OCI-LY1 (cell line): Measurements from ENCODE around the gene NAV2.

ENCODE experiments used
- H2AFZ ChIP-seq: fragments of 200-600 bp; sonication (generic), shearing (Covaris generic); 2 replicates; pipeline ENCODE4 v1.6.0; 2014; ENCODE audit warnings: antibody characterized with exemption, mild to moderate bottlenecking, low read length
- H3F3A ChIP-seq: fragments of 200-600 bp; sonication (generic), shearing (Covaris generic); 2 replicates; pipeline ENCODE4 v1.6.0; 2014; ENCODE audit warnings: mild to moderate bottlenecking, antibody characterized with exemption, low read length, moderate library complexity; ENCODE audit not compliant: insufficient read depth
- H3K27ac ChIP-seq: fragments of 200-600 bp; sonication (generic); 2 replicates; pipeline ENCODE4 v1.5.1; 2014; ENCODE audit warnings: low read length, mixed run types, mild to moderate bottlenecking, low read depth; ENCODE audit not compliant: poor library complexity, severe bottlenecking
- H3K27me3 ChIP-seq: fragments of 200-600 bp; sonication (generic); 2 replicates; pipeline ENCODE4 v1.6.0; 2014; ENCODE audit warnings: antibody characterized with exemption, mild to moderate bottlenecking, low read length, moderate library complexity; ENCODE audit not compliant: insufficient read depth
- H3K36me3 ChIP-seq: fragments of 200-600 bp; sonication (generic); 2 replicates; pipeline ENCODE4 v1.6.1; 2014; ENCODE audit warnings: mild to moderate bottlenecking, antibody characterized with exemption, low read length, moderate library complexity, mixed read lengths; ENCODE audit not compliant: insufficient read depth
- H3K4me1 ChIP-seq: fragments of 200-600 bp; sonication (generic); 2 replicates; pipeline ENCODE4 v1.5.1; 2014; ENCODE audit warnings: mild to moderate bottlenecking, low read length, moderate library complexity; ENCODE audit not compliant: insufficient read depth, severe bottlenecking
- H3K4me2 ChIP-seq: fragments of 200-600 bp; sonication (generic), shearing (Covaris generic); 2 replicates; pipeline ENCODE4 v1.6.1; 2014; ENCODE audit warnings: low read length
- H3K4me3 ChIP-seq: fragments of 200-600 bp; sonication (generic); 2 replicates; pipeline ENCODE4 v1.5.1; 2014; ENCODE audit warnings: low read length, low read depth, mild to moderate bottlenecking, mixed read lengths; ENCODE audit not compliant: poor library complexity, severe bottlenecking
- H3K79me2 ChIP-seq: fragments of 200-600 bp; shearing (Covaris generic); 2 replicates; pipeline ENCODE4 v1.6.1; 2016; ENCODE audit warnings: mixed run types, low read length, mixed read lengths; ENCODE audit not compliant: insufficient read depth
- H3K9ac ChIP-seq: fragments of 200-600 bp; sonication (generic), shearing (Covaris generic); 2 replicates; pipeline ENCODE4 v1.6.1; 2014; ENCODE audit warnings: mild to moderate bottlenecking, low read length, mixed read lengths
- H3K9me2 ChIP-seq: fragments of 200-600 bp; sonication (generic), shearing (Covaris generic); 2 replicates; pipeline ENCODE4 v1.6.1; 2014; ENCODE audit warnings: low read depth, mild to moderate bottlenecking, low read length, mixed read lengths
- H3K9me3 ChIP-seq: fragments of 200-600 bp; shearing (Covaris generic); 2 replicates; pipeline ENCODE4 v1.6.1; 2014; ENCODE audit warnings: low read length, mixed read lengths
- H4K20me1 ChIP-seq: fragments of 200-600 bp; sonication (generic), shearing (Covaris generic); 2 replicates; pipeline ENCODE4 v1.6.0; 2016; ENCODE audit warnings: mild to moderate bottlenecking, low read length; ENCODE audit not compliant: insufficient read depth
- EZH2 ChIP-seq: fragments of 200-600 bp; sonication (generic), shearing (Covaris generic); IDR thresholded peaks from 2 replicates; pipeline ENCODE4 v1.8.0; 2017; ENCODE audit warnings: borderline replicate concordance, mixed run types, mild to moderate bottlenecking, antibody characterized with exemption, low read length, moderate library complexity, mixed read lengths
- TF ChIP-seq, protein P1 (sequence below): fragments of 200-600 bp; sonication (generic), shearing (Covaris generic); IDR thresholded peaks from 2 replicates; pipeline ENCODE4 v1.5.1; 2017; ENCODE audit warnings: mild to moderate bottlenecking, antibody characterized with exemption, low read length, moderate library complexity, mixed read lengths

NAV2 gene

DNA sequence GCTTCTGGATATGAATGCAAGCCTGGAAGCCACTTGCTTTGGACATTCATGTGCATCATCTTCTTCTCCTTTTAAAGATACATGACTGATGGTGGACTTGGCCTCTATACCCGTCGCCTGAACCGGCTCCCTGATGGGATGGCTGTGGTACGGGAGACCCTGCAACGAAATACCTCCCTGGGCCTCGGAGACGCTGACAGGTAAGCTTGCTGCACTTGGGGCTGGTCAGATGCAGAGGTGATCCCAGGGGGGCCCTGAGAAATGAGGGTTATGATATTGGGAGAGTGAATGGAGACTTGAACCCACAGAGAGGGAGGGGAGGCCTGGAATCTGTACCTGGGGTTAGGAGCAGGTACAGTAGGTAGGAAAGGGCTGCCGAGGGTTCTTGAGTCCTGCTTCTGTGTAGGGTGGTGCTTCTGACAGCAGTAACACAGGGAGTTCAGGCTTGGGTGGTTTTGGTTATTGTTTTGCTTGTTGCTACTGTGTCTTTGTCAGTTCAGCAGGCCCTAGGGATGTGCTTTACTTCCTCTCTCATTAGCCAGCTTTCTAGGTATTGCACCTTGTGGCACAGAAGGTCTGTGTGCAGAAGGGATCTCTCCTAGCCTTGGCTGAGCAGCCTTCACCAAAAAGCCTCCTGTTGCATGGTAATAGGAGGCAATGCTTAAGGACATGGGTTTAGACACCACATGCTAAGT is 271.6 kb downstream of the NAV2 start:
- no peaks in the 10 kb centered on the region for H3K79me2 ChIP-seq
- no peaks in the 10 kb centered on the region for H3K9me2 ChIP-seq
- H2AFZ ChIP-seq, result no peak overlapping the region
- no peak for TF ChIP-seq EZH2
- TF ChIP-seq, protein P1, sequence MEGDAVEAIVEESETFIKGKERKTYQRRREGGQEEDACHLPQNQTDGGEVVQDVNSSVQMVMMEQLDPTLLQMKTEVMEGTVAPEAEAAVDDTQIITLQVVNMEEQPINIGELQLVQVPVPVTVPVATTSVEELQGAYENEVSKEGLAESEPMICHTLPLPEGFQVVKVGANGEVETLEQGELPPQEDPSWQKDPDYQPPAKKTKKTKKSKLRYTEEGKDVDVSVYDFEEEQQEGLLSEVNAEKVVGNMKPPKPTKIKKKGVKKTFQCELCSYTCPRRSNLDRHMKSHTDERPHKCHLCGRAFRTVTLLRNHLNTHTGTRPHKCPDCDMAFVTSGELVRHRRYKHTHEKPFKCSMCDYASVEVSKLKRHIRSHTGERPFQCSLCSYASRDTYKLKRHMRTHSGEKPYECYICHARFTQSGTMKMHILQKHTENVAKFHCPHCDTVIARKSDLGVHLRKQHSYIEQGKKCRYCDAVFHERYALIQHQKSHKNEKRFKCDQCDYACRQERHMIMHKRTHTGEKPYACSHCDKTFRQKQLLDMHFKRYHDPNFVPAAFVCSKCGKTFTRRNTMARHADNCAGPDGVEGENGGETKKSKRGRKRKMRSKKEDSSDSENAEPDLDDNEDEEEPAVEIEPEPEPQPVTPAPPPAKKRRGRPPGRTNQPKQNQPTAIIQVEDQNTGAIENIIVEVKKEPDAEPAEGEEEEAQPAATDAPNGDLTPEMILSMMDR, result no peak
- no peaks in the 10 kb centered on the region for H3K9me3 ChIP-seq
- peaks cover 6% of the 10 kb centered on the region for H3K4me1 ChIP-seq
- no peak overlapping the region for H3K4me2 ChIP-seq
- H3K4me3 ChIP-seq, result no peak overlapping the region
- H3K27me3 ChIP-seq, result no peaks in the 10 kb centered on the region
- H3K9ac ChIP-seq, result no peak overlapping the region
- no peak overlapping the region for H3K27ac ChIP-seq
- no peaks in the 10 kb centered on the region for H4K20me1 ChIP-seq
- H3F3A ChIP-seq, result no peaks in the 10 kb centered on the region
- H3K36me3 ChIP-seq, result no peaks in the 10 kb centered on the region

DNA sequence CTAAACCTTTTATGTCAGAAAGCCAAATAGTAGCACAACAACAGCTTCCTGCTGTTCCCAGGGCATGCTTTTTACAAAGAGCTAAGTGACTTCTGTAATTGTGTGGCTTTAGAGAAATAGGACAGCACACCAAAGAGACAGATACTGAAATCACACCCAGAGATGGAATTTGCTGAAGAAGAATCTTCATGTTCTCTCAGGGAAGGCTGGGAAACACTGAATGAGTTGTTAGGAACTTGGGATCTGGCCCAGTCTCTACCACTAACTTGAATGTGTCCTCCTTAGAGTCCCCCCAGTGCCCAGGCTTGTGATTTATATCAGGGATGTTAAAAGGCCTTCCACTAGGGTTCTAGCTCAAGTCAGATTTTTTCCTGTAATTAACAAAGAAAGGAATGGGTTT is 272.5 kb downstream of the NAV2 start:
- Histone ChIP-seq H3K27ac (no peak overlapping the region), H3F3A (no peaks in the 10 kb centered on the region)
- TF ChIP-seq, protein P1, result no peak
- TF ChIP-seq EZH2, result no peak

DNA sequence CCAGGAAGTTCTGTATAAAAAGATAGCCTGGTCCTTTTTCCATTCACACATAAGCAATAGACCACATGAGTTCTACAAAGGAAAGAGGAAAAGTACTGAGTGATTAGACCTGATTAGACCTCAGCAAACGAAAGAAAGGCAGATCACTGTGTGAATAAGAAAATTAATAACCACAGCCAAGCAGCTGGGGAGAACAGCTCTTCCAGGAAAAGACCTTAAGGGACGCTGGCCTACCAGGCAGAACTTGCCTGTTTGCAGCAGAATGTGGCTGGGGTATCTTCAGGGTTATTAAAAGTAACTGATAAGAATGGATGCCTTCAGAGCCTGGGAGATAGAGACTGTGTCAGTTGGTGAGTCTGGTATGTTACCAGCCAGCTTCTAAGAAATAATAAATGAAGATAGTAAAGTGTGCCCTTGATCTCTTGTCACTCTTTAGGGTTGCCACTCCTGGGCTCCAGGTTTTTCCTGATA is 274.7 kb downstream of the NAV2 start:
- Histone ChIP-seq H3K36me3 (no peaks in the 10 kb centered on the region), H3K9me2 (no peaks in the 10 kb centered on the region), H3F3A (no peaks in the 10 kb centered on the region), H3K27ac (no peak overlapping the region), H4K20me1 (no peaks in the 10 kb centered on the region), H3K9me3 (no peaks in the 10 kb centered on the region), H3K79me2 (no peaks in the 10 kb centered on the region), H3K4me1 (no peaks in the 10 kb centered on the region), H3K27me3 (no peaks in the 10 kb centered on the region), H3K4me2 (no peak overlapping the region), H3K9ac (no peak overlapping the region), H3K4me3 (no peak overlapping the region), H2AFZ (no peak overlapping the region)
- TF ChIP-seq, protein P1, result no peak
- TF ChIP-seq EZH2, result no peak

More for the DNA sequence above, 272.5 kb downstream of the NAV2 start:
- no peaks in the 10 kb centered on the region for H3K4me1 ChIP-seq
- H3K4me3 ChIP-seq, result no peak overlapping the region
- H3K9me2 ChIP-seq, result no peaks in the 10 kb centered on the region
- no peaks in the 10 kb centered on the region for H3K27me3 ChIP-seq
- H3K9me3 ChIP-seq, result no peaks in the 10 kb centered on the region
- no peak overlapping the region for H2AFZ ChIP-seq
- no peaks in the 10 kb centered on the region for H3K79me2 ChIP-seq
- no peaks in the 10 kb centered on the region for H3K36me3 ChIP-seq
- H4K20me1 ChIP-seq, result no peaks in the 10 kb centered on the region
- H3K4me2 ChIP-seq, result no peak overlapping the region
- H3K9ac ChIP-seq, result no peak overlapping the region
